Body of pancreas (tissue), 4 donors: ENCODE data around the gene PSMD13. TPM values are rescaled to one million over a fixed set of nuclear protein-coding genes. Genes with fewer than 3 reads are reported as not detected.

ENCODE experiments used
- ATAC-seq: fragments of 150-250 bp; one replicate; pipeline ENCODE4 v1.9.1; 2016
- DNase-seq, 4 donors: peaks; one replicate each; pipeline ENCODE4 v3.0.0-alpha.2; 2019
- H3K27ac ChIP-seq, 4 donors: fragments of 200-600 bp; sonication (generic); 1 replicate in 3 of 4; 2 replicates in 1 of 4; pipeline versions ENCODE4 v1.5.1 to v1.6.1; 2016 to 2019; ENCODE audit warnings: mild to moderate bottlenecking in 1 of 4, mixed read lengths in 1 of 4, moderate library complexity in 1 of 4
- H3K27me3 ChIP-seq, 2 donors: fragments of 200-600 bp; sonication (generic); one replicate each; pipeline ENCODE4 v1.6.0; 2016; ENCODE audit warnings: mild to moderate bottlenecking in 1 of 2
- H3K36me3 ChIP-seq, 2 donors: fragments of 200-600 bp; sonication (generic); replicated peaks in 1 of 2; 2 replicates each; pipeline ENCODE4 v1.5.1; 2016; ENCODE audit warnings: low read depth in 2 of 2; ENCODE audit not compliant: insufficient read depth in 1 of 2
- H3K4me1 ChIP-seq: fragments of 200-600 bp; sonication (generic); one replicate; pipeline ENCODE4 v1.6.0; 2016
- H3K4me3 ChIP-seq, 2 donors: fragments of 200-600 bp; sonication (generic); 1 replicate in 1 of 2; 2 replicates in 1 of 2; pipeline ENCODE4 v1.5.1; 2016 to 2019
- H3K9me3 ChIP-seq, 3 donors: fragments of 200-600 bp; sonication (generic); 1 replicate in 2 of 3; 2 replicates in 1 of 3; pipeline ENCODE4 v1.5.1; 2016
- POLR2A ChIP-seq, 3 donors: fragments of 450-650 bp; IDR thresholded peaks; one replicate each; pipeline ENCODE4 v1.6.1; 2016; ENCODE audit warnings: antibody characterized with exemption in 3 of 3, mild to moderate bottlenecking in 2 of 3
- WGBS, 2 donors: methylation state at CpG; one replicate each; pipeline ENCODE4 v1.1.5; 2017; 5-methylcytosine and 5-hydroxymethylcytosine counted together
- intact Hi-C: fragments of 100-400 bp; cut with DNase I; formaldehyde crosslinking; loops from one replicate; pipeline ENCODE4 v1.15.1; 2023
- total RNA-seq, 2 donors: library from RNA; depleted of rRNA; stranded (reverse); fragments of >200 nt; gene quantifications; one replicate each; pipeline ENCODE4 v1.1.0, GENCODE V29; 2016
- TF ChIP-seq, protein P1 (sequence below), 7 experiments: fragments of 450-650 bp in 4 of 7; fragments of 200-600 bp in 3 of 7; sonication (generic) in 3 of 7; IDR thresholded peaks; one replicate each; pipeline ENCODE4 v1.5.1; 2016 to 2019; ENCODE audit warnings: antibody characterized with exemption in 7 of 7

The PSMD13 gene
- total RNA-seq, 2 donors from 2014 or later, result 40.2 to 52.4 TPM

DNA sequence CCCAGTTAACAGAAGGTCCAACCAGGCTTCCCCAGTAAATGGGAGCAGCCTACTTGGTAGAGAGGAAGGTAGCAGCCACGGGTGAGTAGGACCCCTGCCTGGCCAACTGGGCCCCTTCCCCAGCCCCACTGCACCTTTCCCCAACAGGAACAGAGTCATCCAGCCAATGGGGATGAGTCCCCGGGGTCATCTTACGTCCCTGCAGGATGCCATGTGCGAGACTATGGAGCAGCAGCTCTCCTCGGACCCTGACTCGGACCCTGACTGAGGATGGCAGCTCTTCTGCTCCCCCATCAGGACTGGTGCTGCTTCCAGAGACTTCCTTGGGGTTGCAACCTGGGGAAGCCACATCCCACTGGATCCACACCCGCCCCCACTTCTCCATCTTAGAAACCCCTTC lies 22.7 kb upstream of the PSMD13 start:
- ATAC-seq, result no peak
- Histone ChIP-seq H3K9me3 (no peaks in the 10 kb centered on the region), H3K4me1 (peaks cover 22% of the 10 kb centered on the region), H3K27ac (no peak overlapping the region), H3K36me3 (peaks cover 11 to 36% of the 10 kb centered on the region in 2 donors), H3K4me3 (no peak overlapping the region), H3K27me3 (no peaks in the 10 kb centered on the region)
- intact Hi-C loops, result no loop called here
- no peak for DNase-seq
- no peak for TF ChIP-seq POLR2A (IDR thresholded peaks at IDR 0.05)
- TF ChIP-seq, protein P1, sequence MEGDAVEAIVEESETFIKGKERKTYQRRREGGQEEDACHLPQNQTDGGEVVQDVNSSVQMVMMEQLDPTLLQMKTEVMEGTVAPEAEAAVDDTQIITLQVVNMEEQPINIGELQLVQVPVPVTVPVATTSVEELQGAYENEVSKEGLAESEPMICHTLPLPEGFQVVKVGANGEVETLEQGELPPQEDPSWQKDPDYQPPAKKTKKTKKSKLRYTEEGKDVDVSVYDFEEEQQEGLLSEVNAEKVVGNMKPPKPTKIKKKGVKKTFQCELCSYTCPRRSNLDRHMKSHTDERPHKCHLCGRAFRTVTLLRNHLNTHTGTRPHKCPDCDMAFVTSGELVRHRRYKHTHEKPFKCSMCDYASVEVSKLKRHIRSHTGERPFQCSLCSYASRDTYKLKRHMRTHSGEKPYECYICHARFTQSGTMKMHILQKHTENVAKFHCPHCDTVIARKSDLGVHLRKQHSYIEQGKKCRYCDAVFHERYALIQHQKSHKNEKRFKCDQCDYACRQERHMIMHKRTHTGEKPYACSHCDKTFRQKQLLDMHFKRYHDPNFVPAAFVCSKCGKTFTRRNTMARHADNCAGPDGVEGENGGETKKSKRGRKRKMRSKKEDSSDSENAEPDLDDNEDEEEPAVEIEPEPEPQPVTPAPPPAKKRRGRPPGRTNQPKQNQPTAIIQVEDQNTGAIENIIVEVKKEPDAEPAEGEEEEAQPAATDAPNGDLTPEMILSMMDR (IDR thresholded peaks at IDR 0.05), result no peak
- WGBS, 2 donors, result 63 to 85% methylated on average over 3 to 7 of the region's 7 CpGs

DNA sequence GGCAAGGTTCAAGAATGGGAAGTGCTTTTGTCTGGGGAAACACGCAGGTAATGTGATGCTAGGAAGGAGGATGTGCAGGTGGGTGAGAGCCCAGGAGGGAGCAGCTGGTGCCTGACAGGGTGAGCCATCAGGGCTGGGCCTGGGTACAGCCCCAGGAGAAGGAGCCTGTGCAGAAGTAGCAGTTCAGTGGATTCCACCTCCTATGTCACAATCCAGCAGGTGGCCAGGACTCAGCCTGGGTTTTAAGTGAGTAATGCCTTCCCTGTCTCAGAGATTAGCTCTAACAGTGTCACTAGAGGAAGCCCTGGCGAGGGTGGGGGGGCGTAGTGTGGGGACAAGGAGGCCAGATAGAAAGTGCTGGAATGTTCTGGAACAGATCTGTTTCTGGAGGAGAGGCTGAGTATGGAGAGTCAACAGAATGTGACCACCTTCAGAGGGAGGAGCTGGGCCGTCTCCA lies 21.2 kb upstream of the PSMD13 start:
- H3K4me3 ChIP-seq, result no peak overlapping the region
- no peaks in the 10 kb centered on the region for H3K27me3 ChIP-seq
- ATAC-seq (no peak), DNase-seq (no peak)
- intact Hi-C loops, result no loop called here
- TF ChIP-seq, protein P1 (IDR thresholded peaks at IDR 0.05), result no peak
- no peak for TF ChIP-seq POLR2A (IDR thresholded peaks at IDR 0.05)
- no peaks in the 10 kb centered on the region for H3K9me3 ChIP-seq
- WGBS, 2 donors, result 83 to 85% methylated on average over 4 of the region's 4 CpGs
- peaks cover 7% of the 10 kb centered on the region for H3K4me1 ChIP-seq
- no peak overlapping the region for H3K27ac ChIP-seq
- peaks cover 11 to 31% of the 10 kb centered on the region in 2 donors for H3K36me3 ChIP-seq

DNA sequence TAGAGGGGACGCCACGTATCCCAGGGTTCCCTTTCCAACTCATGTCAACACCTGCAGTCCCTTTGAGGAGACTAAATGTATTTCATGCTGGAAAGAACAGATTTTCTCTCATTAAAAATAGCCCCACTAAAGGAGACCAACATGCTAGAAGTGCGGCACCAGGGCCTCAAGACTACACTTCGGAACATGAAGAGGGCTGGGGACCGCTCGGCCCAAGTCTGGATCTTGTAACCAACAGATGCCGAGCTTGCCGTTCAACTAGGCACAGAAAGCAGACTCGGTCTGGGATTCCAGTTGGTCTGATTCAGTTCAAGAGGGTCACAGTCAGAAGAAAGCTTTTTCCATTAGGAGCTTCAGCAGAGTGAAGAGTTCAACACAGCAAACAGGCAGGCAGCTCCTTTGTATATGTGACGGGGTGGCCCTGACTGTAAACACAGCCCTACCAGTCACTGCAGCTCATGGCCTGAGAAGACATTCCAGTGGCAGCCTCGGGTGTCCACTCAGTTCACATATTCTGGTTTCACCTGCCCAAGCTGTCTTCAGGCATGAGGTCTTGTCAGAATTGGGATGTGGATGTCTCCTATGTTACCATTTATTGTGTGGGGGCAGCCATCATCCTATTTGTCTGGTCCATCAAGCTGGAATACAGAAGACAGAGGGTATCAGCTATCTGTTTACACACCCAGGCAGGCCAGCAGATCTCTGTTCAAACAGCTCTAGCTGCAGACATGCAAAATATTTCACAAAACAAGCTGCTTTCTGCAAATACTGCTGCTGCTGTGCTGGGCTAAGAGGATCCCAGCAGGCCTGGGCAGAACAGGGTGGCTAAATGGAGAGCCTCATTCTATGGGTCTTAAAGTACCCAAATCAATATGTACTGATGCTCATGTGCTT lies 20.4 kb upstream of the PSMD13 start:
- no peak overlapping the region for H3K27ac ChIP-seq
- no peaks in the 10 kb centered on the region for H3K4me1 ChIP-seq
- 84 to 88% methylated on average over 10 to 11 of the region's 11 CpGs for WGBS, 2 donors
- H3K36me3 ChIP-seq, result peaks cover 11 to 25% of the 10 kb centered on the region in 2 donors
- TF ChIP-seq, protein P1 (IDR thresholded peaks at IDR 0.05), result no peak
- TF ChIP-seq POLR2A (IDR thresholded peaks at IDR 0.05), result no peak
- no peak overlapping the region for H3K4me3 ChIP-seq
- H3K9me3 ChIP-seq, result no peaks in the 10 kb centered on the region
- DNase-seq (no peak), ATAC-seq (no peak)
- no peaks in the 10 kb centered on the region for H3K27me3 ChIP-seq
- intact Hi-C loops, result no loop called here

DNA sequence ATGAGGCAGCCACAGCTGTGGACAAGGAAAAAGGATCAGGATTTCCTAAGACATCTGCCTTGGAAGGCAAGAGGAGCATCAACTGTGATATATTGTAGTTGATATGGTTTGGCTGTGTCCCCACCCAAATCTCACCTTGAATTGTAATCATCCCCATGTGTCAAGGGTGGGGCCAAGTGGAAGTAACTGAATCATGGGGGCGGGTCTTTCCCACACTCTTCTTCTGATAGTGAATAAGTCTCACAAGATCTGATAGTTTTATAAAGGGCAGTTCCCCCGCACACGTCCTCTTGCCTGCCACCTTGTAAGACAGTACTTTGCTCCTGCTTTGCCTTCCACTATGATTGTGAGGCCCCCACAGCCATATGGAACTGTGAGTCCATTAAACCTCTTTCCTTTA lies 19.1 kb upstream of the PSMD13 start:
- H3K9me3 ChIP-seq, result no peaks in the 10 kb centered on the region
- DNase-seq, result no peak
- peaks cover 0 to 14% of the 10 kb centered on the region in 2 donors for H3K36me3 ChIP-seq
- no peak for ATAC-seq
- TF ChIP-seq POLR2A (IDR thresholded peaks at IDR 0.05), result no peak
- TF ChIP-seq, protein P1 (IDR thresholded peaks at IDR 0.05), result no peak
- no peaks in the 10 kb centered on the region for H3K4me1 ChIP-seq
- no peaks in the 10 kb centered on the region for H3K27me3 ChIP-seq
- no peak overlapping the region for H3K4me3 ChIP-seq
- intact Hi-C loops, result no loop called here
- H3K27ac ChIP-seq, result no peak overlapping the region
- WGBS, 2 donors, result 97% methylated on average over 3 of the region's 3 CpGs
